Spleen (tissue), 11 donors: ENCODE data around the gene DST. TPM values are rescaled to one million over a fixed set of nuclear protein-coding genes. Genes with fewer than 3 reads are reported as not detected.

Experiments
- DNase-seq: peaks from one replicate; pipeline ENCODE4 v3.0.0-alpha.2; 2020
- H3K27ac ChIP-seq, 8 donors: fragments of 200-600 bp; sonication (generic) in 7 of 8; 1 replicate in 4 of 8; 2 replicates in 4 of 8; pipeline versions ENCODE4 v1.5.0 to v1.8.0; 2016 to 2021; ENCODE audit warnings: inconsistent platforms in 4 of 8, mild to moderate bottlenecking in 4 of 8, moderate library complexity in 1 of 8
- H3K27me3 ChIP-seq, 7 donors: fragments of 200-600 bp; sonication (generic) in 6 of 7; replicated peaks in 1 of 7; 1 replicate in 4 of 7; 2 replicates in 3 of 7; pipeline versions ENCODE4 v1.5.0 to v1.8.0; 2016 to 2021; ENCODE audit warnings: inconsistent platforms in 3 of 7, mild to moderate bottlenecking in 1 of 7
- H3K36me3 ChIP-seq, 6 donors: fragments of 200-600 bp; sonication (generic) in 5 of 6; 1 replicate in 4 of 6; 2 replicates in 2 of 6; pipeline versions ENCODE4 v1.5.0 to v1.8.0; 2016 to 2021; ENCODE audit warnings: inconsistent platforms in 2 of 6
- H3K4me1 ChIP-seq, 6 donors: fragments of 200-600 bp; sonication (generic) in 5 of 6; 1 replicate in 3 of 6; 2 replicates in 3 of 6; pipeline versions ENCODE4 v1.5.0 to v1.8.0; 2016 to 2021; ENCODE audit warnings: inconsistent platforms in 3 of 6
- H3K4me3 ChIP-seq, 8 donors: fragments of 200-600 bp; sonication (generic) in 7 of 8; 1 replicate in 4 of 8; 2 replicates in 4 of 8; pipeline versions ENCODE4 v1.5.0 to v1.8.0; 2016 to 2021; ENCODE audit warnings: inconsistent platforms in 4 of 8, mild to moderate bottlenecking in 4 of 8, moderate library complexity in 2 of 8
- H3K9me3 ChIP-seq, 8 donors: fragments of 200-600 bp; sonication (generic) in 7 of 8; 1 replicate in 4 of 8; 2 replicates in 4 of 8; pipeline versions ENCODE4 v1.5.0 to v1.8.0; 2016 to 2021; ENCODE audit warnings: inconsistent platforms in 4 of 8
- POLR2A ChIP-seq, 3 donors: fragments of 450-650 bp; IDR thresholded peaks; one replicate each; pipeline ENCODE4 v1.5.1; 2017; ENCODE audit warnings: antibody characterized with exemption in 3 of 3, mild to moderate bottlenecking in 1 of 3
- POLR2AphosphoS5 ChIP-seq, 3 donors: sonication (generic); formaldehyde crosslinking; IDR thresholded peaks; one replicate each; pipeline ENCODE4 v1.5.1; 2017; ENCODE audit warnings: antibody characterized with exemption in 3 of 3
- WGBS, 5 donors: extraction: QIAGEN DNeasy Blood & Tissue Kit in 3 of 5; methylation state at CpG; one replicate each; pipeline versions ENCODE4 v1.1.5 to v1.1.7; 2013 to 2018; 5-methylcytosine and 5-hydroxymethylcytosine counted together
- intact Hi-C: fragments of 100-400 bp; cut with DNase I; formaldehyde crosslinking; loops from one replicate; pipeline ENCODE4 v1.15.0; 2023; ENCODE audit warnings: low total_unique reads
- polyA plus RNA-seq, 3 donors: library from polyadenylated mRNA; stranded (reverse); fragments of 200-250 nt; gene quantifications; one replicate each; pipeline ENCODE4 v1.2.1, GENCODE V29; 2013
- total RNA-seq, 7 donors: library from RNA; depleted of rRNA in 3 of 7; stranded (reverse); fragments of >200 nt in 3 of 7; fragmentation: NEBNext Ultra II Directional in 4 of 7; extraction: Animal tissue kit (Norgen Biotek cat#: 25700) in 4 of 7; gene quantifications; one replicate each; pipeline versions ENCODE4 v1.1.0 to v1.2.1, GENCODE V29; 2016 to 2021
- TF ChIP-seq, protein P1 (sequence below), 11 experiments: fragments of 200-600 bp in 7 of 11; fragments of 450-650 bp in 4 of 11; sonication (generic) in 4 of 11; IDR thresholded peaks in 8 of 11; conservative IDR thresholded peaks in 3 of 11; 1 replicate in 7 of 11; 2 replicates in 4 of 11; pipeline versions ENCODE4 v1.4.0 to v1.8.0; 2016 to 2021; ENCODE audit warnings: antibody characterized with exemption in 11 of 11, inconsistent platforms in 4 of 11, mild to moderate bottlenecking in 1 of 11
- donor health status: healthy with polysubstance abuse.
- donor health status: DM: no; HTN: no; CAD: no; lungs with moderate emphysema.
- donor health status: DM: no; HTN: no; CAD: no.
- donor health status: Bipolar disorder and iron deficiency.
- donor health status: healthy.
- donor health status: DM: no; HTN: no; CAD: no.
- donor health status: DM: yes; HTN: yes; CAD: no.

DST gene
- total and polyA plus RNA-seq, 10 donors: 16.5 to 236 (median 156) TPM

DNA sequence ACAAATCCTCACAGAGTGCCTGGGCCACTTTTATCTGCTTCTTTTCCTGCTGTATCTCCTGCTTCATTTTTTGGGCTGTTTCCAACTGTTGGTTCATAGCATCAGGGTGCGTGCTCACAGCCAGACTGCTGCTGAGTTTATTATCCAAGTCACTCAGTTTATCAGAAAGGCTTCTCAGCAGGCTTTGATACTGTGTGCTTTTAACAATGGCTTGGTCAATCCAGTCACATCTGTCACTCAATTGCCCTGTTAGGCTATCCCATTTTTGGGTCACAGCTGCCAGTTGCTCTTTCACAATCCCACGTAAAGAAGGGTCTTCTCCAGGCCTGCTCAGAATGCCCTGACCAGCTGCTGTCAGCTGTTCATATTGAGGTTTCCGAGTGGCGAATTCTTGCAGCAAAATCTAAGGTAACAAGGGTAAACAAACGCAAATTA, 87.2 kb downstream of the DST start:
- no peak for DNase-seq
- Histone ChIP-seq H3K36me3 (no peaks in the 10 kb centered on the region), H3K4me3 (no peak overlapping the region), H3K9me3 (no peaks in the 10 kb centered on the region), H3K27me3 (no peaks in the 10 kb centered on the region), H3K27ac (no peak overlapping the region), H3K4me1 (peaks cover 0 to 3% (median 0%) of the 10 kb centered on the region in 6 donors)
- TF ChIP-seq, protein P1, sequence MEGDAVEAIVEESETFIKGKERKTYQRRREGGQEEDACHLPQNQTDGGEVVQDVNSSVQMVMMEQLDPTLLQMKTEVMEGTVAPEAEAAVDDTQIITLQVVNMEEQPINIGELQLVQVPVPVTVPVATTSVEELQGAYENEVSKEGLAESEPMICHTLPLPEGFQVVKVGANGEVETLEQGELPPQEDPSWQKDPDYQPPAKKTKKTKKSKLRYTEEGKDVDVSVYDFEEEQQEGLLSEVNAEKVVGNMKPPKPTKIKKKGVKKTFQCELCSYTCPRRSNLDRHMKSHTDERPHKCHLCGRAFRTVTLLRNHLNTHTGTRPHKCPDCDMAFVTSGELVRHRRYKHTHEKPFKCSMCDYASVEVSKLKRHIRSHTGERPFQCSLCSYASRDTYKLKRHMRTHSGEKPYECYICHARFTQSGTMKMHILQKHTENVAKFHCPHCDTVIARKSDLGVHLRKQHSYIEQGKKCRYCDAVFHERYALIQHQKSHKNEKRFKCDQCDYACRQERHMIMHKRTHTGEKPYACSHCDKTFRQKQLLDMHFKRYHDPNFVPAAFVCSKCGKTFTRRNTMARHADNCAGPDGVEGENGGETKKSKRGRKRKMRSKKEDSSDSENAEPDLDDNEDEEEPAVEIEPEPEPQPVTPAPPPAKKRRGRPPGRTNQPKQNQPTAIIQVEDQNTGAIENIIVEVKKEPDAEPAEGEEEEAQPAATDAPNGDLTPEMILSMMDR (IDR thresholded peaks at IDR 0.05 in 8 of 11, conservative IDR thresholded peaks at IDR 0.05 in 3 of 11): no peak
- TF ChIP-seq POLR2A (IDR thresholded peaks at IDR 0.05) (no peak), POLR2AphosphoS5 (IDR thresholded peaks at IDR 0.05) (no peak)
- WGBS, 5 donors: 66 to 89% (median 79%) methylated on average over 5 of the region's 5 CpGs
- intact Hi-C loops: no loop called here

DNA sequence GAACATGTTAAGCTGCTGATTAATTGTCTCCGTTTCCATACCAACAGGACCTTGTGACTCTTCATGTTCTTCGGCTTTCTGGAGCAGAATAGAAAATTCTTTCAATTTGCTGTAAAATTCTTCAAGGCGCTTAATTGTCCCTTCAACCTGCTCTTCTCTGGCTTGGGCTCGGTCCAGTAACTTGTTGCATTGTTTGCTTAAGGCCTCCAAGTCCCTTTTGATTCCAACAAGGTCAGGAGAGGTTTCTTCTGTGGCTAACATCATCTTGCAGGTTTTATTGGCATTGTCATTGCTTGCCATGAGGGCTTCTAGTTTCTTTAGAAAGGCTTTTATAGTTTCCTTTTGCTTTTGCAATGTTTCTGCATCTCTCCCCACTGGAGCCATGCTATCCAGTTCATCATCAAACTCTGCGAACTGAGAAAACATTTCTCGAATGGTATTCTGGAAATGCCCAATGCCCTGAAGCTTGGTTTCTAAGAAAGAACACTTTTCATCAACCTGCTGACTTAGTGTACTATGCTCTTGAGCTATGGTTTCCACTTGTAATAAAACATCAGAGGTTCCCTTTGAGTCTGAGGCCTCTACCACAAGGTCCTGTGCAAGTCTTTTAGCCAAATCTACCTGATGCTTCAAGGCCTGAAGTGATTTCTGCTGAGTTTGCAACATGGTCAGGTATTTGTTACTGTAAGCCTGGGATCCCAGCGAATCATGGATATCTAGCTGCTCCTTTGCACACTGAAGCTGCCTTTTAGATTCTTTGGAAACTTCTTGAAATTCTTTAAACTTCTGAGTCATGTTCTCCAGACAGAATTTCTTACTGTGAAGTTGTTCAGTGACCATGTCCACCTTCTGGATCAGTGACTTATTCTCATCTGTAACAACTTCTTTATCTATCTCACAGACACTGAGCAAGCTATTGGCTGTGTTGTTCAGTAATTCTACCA, 90.2 kb downstream of the DST start:
- no peak for TF ChIP-seq POLR2AphosphoS5 (IDR thresholded peaks at IDR 0.05)
- TF ChIP-seq, protein P1 (IDR thresholded peaks at IDR 0.05 in 8 of 11, conservative IDR thresholded peaks at IDR 0.05 in 3 of 11): no peak
- no peak for TF ChIP-seq POLR2A (IDR thresholded peaks at IDR 0.05)
- Histone ChIP-seq H3K27me3 (no peaks in the 10 kb centered on the region), H3K9me3 (no peaks in the 10 kb centered on the region), H3K27ac (no peak overlapping the region), H3K4me1 (peaks cover 0 to 13% (median 1%) of the 10 kb centered on the region in 6 donors), H3K36me3 (no peaks in the 10 kb centered on the region), H3K4me3 (no peak overlapping the region)
- WGBS, 5 donors: 92 to 96% (median 92%) methylated on average over 7 of the region's 7 CpGs
- intact Hi-C loops: no loop called here
- no peak for DNase-seq

DNA sequence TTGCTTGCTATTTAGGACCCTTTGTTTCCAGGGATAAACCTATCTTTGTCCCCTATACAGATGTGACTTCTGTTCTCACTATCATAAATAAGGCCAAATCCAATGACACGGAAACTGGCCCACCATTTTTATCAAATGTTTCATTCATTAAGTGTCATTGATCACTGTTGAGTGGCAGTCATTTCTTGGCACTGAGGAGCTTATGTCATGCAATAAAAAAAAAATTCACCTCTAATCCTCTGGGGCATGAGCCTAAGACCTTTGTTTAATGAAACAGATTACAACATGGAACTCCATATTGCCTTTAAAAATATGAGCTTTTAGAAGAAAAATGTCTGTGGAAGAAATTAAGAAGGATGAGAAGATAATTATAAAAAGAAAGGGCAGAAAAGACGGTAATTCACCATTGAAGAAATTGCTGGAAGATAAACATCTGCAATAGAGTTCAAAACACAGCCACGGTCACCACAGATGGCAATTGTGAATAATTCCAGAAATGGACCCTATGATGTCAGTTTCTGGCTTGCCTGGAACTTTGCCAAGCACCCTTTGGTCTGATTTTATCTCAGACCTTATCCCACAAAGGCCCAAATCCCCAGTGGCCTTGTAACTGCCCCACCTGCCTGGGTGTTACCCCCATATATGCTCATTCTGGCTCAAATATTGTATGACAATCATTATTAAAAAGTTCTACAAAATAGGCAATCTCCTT, 91.1 kb downstream of the DST start:
- Histone ChIP-seq H3K9me3 (no peaks in the 10 kb centered on the region), H3K36me3 (no peaks in the 10 kb centered on the region), H3K4me3 (no peak overlapping the region), H3K4me1 (peaks cover 0 to 13% (median 1%) of the 10 kb centered on the region in 6 donors), H3K27ac (no peak overlapping the region), H3K27me3 (no peaks in the 10 kb centered on the region)
- no peak for TF ChIP-seq POLR2AphosphoS5 (IDR thresholded peaks at IDR 0.05)
- no peak for TF ChIP-seq POLR2A (IDR thresholded peaks at IDR 0.05)
- TF ChIP-seq, protein P1 (IDR thresholded peaks at IDR 0.05 in 8 of 11, conservative IDR thresholded peaks at IDR 0.05 in 3 of 11): no peak
- 85 to 94% (median 89%) methylated on average over 3 of the region's 3 CpGs for WGBS, 5 donors
- intact Hi-C loops: no loop called here
- no peak for DNase-seq

DNA sequence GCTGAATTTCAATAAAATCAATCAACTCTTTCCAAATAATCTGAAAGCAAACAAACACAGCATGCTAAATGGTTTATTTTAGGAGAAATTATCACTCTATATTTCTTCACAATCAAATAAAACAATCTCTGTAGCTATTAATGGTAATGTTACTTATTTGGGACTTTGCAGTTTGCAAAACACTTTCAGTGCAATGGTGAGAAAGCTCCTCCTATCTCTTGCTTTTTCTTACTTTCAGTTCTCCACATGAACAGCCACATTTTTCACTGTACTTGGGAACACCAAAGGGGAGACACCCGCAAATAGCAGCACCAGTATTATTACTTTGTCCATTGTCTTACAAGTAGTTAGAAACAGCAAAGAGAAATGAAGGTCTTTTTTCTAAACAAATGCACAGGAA, 92.4 kb downstream of the DST start:
- Histone ChIP-seq H3K27ac (no peak overlapping the region), H3K27me3 (no peaks in the 10 kb centered on the region), H3K4me1 (peaks cover 0 to 13% (median 1%) of the 10 kb centered on the region in 6 donors), H3K36me3 (no peaks in the 10 kb centered on the region), H3K4me3 (no peak overlapping the region), H3K9me3 (no peaks in the 10 kb centered on the region)
- 51 to 81% (median 60%) methylated on average over 1 of the region's 1 CpG for WGBS, 5 donors
- DNase-seq: no peak
- no peak for TF ChIP-seq POLR2A (IDR thresholded peaks at IDR 0.05)
- TF ChIP-seq, protein P1 (IDR thresholded peaks at IDR 0.05 in 8 of 11, conservative IDR thresholded peaks at IDR 0.05 in 3 of 11): no peak
- no peak for TF ChIP-seq POLR2AphosphoS5 (IDR thresholded peaks at IDR 0.05)
- intact Hi-C loops: no loop called here
